Fibroblast of lung (primary cell): ENCODE results near the gene ESM1. TPM values are rescaled to one million over a fixed set of nuclear protein-coding genes. Genes with fewer than 3 reads are reported as not detected.

Source experiments
- DNase-seq, 2 donors: peaks; one replicate each; pipeline versions ENCODE4 v3.0.0 to v3.0.0-alpha.2; 2010; ENCODE audit warnings: low read depth in 2 of 2
- H2AFZ ChIP-seq: 2 replicates; pipeline ENCODE4 v1.5.1; 2012; ENCODE audit warnings: low read length, control low read depth, inconsistent platforms
- H3K27ac ChIP-seq: 2 replicates; pipeline ENCODE4 v1.5.1; 2011; ENCODE audit warnings: low read length, control low read depth; ENCODE audit not compliant: insufficient read depth
- H3K27me3 ChIP-seq: 2 replicates; pipeline ENCODE4 v1.5.1; 2011; ENCODE audit warnings: mild to moderate bottlenecking, low read length; ENCODE audit not compliant: control insufficient read depth, insufficient read depth
- H3K36me3 ChIP-seq: 2 replicates; pipeline ENCODE4 v1.5.1; 2011; ENCODE audit warnings: low read length; ENCODE audit not compliant: control insufficient read depth, insufficient read depth
- H3K4me1 ChIP-seq: 2 replicates; pipeline ENCODE4 v1.5.1; 2011; ENCODE audit warnings: low read length; ENCODE audit not compliant: control insufficient read depth, insufficient read depth; ENCODE audit errors: extremely low read depth
- H3K4me2 ChIP-seq: 2 replicates; pipeline ENCODE4 v1.5.1; 2011; ENCODE audit warnings: low read length, control low read depth; ENCODE audit not compliant: insufficient read depth; ENCODE audit errors: extremely low read depth
- H3K4me3 ChIP-seq, 4 experiments: fragments of 200-600 bp in 1 of 4; sonication (generic) in 1 of 4; replicated peaks in 1 of 4; 2 replicates each; pipeline ENCODE4 v1.5.1; 2011 to 2016; ENCODE audit warnings: low read length in 4 of 4, low read depth in 3 of 4, mild to moderate bottlenecking in 3 of 4, control low read depth in 2 of 4, inconsistent platforms in 1 of 4, mixed read lengths in 1 of 4; ENCODE audit not compliant: insufficient read depth in 1 of 4; ENCODE audit errors: control extremely low read depth in 1 of 4
- H3K79me2 ChIP-seq: 2 replicates; pipeline ENCODE4 v1.5.1; 2012; ENCODE audit warnings: mild to moderate bottlenecking, low read length, inconsistent platforms; ENCODE audit not compliant: control insufficient read depth, insufficient read depth
- H3K9ac ChIP-seq: 2 replicates; pipeline ENCODE4 v1.5.1; 2011; ENCODE audit warnings: mild to moderate bottlenecking, low read length, control low read depth; ENCODE audit not compliant: insufficient read depth
- H3K9me3 ChIP-seq: 2 replicates; pipeline ENCODE4 v1.5.1; 2012; ENCODE audit warnings: low read depth, low read length; ENCODE audit not compliant: control insufficient read depth, insufficient read depth
- H4K20me1 ChIP-seq: 2 replicates; pipeline ENCODE4 v1.5.1; 2011; ENCODE audit warnings: low read length; ENCODE audit not compliant: control insufficient read depth, insufficient read depth; ENCODE audit errors: extremely low read depth
- EZH2 ChIP-seq: IDR thresholded peaks from 2 replicates; pipeline ENCODE4 v1.5.1; 2012; ENCODE audit warnings: low read length, control low read depth, mild to moderate bottlenecking; ENCODE audit errors: missing control alignments
- polyA plus RNA-seq, 2 donors: library from polyadenylated mRNA; depleted of rRNA in 1 of 2; stranded (reverse) in 1 of 2; unstranded in 1 of 2; fragments of >200 nt; gene quantifications; 2 replicates each; pipeline ENCODE4 v1.2.1, GENCODE V29; 2011 to 2012; ENCODE audit warnings: missing spikeins in 1 of 2
- total RNA-seq: library from RNA; depleted of rRNA; stranded (reverse); fragments of >200 nt; gene quantifications from 2 replicates; pipeline ENCODE4 v1.2.1, GENCODE V29; 2014
- TF ChIP-seq, protein P1 (sequence below), 2 donors: IDR thresholded peaks in 1 of 2; conservative IDR thresholded peaks in 1 of 2; 1 replicate in 1 of 2; 2 replicates in 1 of 2; pipeline ENCODE4 v1.5.1; 2011 to 2012; ENCODE audit warnings: low read length in 2 of 2, control low read depth in 1 of 2, inconsistent platforms in 1 of 2, low read depth in 1 of 2, mild to moderate bottlenecking in 1 of 2

The ESM1 gene
- total and polyA plus RNA-seq, 2 donors (not counting 1 experiment from before 2014, with no cell fraction given): 0.50 to 1.5 TPM

DNA sequence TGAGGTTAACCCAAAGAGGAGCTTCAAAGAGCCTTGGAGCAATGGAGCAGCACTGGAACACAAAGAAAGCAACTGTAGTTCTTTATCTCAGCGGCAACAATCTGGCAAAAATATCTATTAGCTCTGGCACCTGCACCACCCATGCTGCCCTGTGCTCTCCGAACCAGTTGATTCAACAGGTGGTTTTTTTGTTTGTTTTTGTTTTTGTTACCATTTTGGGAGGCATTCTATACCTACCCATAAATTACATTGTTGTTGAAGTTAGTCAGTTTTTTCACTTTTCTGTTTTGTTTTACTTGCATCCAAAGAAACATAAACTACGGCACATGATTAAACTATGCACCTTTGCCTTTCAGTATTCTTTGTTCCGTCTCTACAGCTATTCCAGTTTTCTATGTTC is 16.2 kb downstream of the ESM1 start:
- TF ChIP-seq, protein P1, sequence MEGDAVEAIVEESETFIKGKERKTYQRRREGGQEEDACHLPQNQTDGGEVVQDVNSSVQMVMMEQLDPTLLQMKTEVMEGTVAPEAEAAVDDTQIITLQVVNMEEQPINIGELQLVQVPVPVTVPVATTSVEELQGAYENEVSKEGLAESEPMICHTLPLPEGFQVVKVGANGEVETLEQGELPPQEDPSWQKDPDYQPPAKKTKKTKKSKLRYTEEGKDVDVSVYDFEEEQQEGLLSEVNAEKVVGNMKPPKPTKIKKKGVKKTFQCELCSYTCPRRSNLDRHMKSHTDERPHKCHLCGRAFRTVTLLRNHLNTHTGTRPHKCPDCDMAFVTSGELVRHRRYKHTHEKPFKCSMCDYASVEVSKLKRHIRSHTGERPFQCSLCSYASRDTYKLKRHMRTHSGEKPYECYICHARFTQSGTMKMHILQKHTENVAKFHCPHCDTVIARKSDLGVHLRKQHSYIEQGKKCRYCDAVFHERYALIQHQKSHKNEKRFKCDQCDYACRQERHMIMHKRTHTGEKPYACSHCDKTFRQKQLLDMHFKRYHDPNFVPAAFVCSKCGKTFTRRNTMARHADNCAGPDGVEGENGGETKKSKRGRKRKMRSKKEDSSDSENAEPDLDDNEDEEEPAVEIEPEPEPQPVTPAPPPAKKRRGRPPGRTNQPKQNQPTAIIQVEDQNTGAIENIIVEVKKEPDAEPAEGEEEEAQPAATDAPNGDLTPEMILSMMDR (conservative IDR thresholded peaks at IDR 0.05 in 1 of 2, IDR thresholded peaks at IDR 0.05 in 1 of 2; ENCODE audit: low read depth in 1 of 2, low read length in 2 of 2): no peak
- no peak for TF ChIP-seq EZH2
- H4K20me1 ChIP-seq: no peaks in the 10 kb centered on the region
- H3K79me2 ChIP-seq: no peaks in the 10 kb centered on the region
- no peak overlapping the region for H2AFZ ChIP-seq
- DNase-seq: no peak
- no peak overlapping the region for H3K4me2 ChIP-seq
- no peak overlapping the region for H3K27ac ChIP-seq
- H3K4me3 ChIP-seq: no peak overlapping the region
- H3K9ac ChIP-seq: no peak overlapping the region
- H3K4me1 ChIP-seq: no peaks in the 10 kb centered on the region
- H3K36me3 ChIP-seq: no peaks in the 10 kb centered on the region
- no peaks in the 10 kb centered on the region for H3K27me3 ChIP-seq
- H3K9me3 ChIP-seq: no peaks in the 10 kb centered on the region

DNA sequence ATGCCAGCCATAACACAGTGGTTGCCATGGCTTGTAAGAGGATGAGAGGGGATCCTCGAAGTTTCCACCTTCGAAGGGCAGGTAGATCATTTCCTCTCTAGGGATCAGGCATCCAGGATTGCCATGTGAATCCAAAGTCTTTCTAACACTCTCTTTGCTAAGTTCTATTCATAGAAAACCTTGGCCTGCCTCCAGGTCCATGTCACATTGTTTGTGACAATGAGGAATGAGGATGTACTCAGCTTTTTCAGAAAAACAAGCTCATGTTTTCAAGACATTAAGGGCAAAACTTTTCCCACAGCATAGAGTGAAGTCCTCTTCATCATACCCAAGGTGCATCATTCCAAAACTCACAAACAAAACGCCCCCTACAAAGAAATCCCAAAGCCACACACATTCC is 19.6 kb downstream of the ESM1 start:
- no peak overlapping the region for H3K4me2 ChIP-seq
- no peaks in the 10 kb centered on the region for H4K20me1 ChIP-seq
- H3K27ac ChIP-seq: no peak overlapping the region
- DNase-seq: no peak
- no peaks in the 10 kb centered on the region for H3K9me3 ChIP-seq
- no peak overlapping the region for H3K9ac ChIP-seq
- no peaks in the 10 kb centered on the region for H3K27me3 ChIP-seq
- no peak overlapping the region for H3K4me3 ChIP-seq
- no peaks in the 10 kb centered on the region for H3K36me3 ChIP-seq
- H2AFZ ChIP-seq: no peak overlapping the region
- H3K79me2 ChIP-seq: no peaks in the 10 kb centered on the region
- H3K4me1 ChIP-seq: no peaks in the 10 kb centered on the region
- TF ChIP-seq, protein P1 (conservative IDR thresholded peaks at IDR 0.05 in 1 of 2, IDR thresholded peaks at IDR 0.05 in 1 of 2; ENCODE audit: low read depth in 1 of 2, low read length in 2 of 2): no peak
- no peak for TF ChIP-seq EZH2

DNA sequence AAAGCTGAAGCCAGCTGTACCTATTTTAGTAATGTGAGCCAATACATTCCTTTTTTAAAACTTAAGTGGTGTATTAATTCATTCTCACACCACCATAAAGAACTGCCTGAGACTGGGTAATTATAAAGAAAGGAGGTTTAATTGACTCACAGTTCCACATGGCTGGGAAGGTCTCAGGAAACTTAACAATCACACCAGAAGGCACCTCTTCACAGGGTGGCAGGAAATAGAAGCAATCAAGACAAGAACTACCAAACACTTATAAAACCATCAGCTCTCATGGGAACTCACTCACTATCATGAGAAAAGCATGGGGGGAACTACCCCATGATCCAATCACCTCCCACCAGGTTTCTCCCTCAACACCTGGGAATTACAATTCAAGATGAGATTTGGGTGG is 21.0 kb downstream of the ESM1 start:
- Histone ChIP-seq H3K9ac (no peak overlapping the region), H3K36me3 (no peaks in the 10 kb centered on the region), H3K27me3 (no peaks in the 10 kb centered on the region), H3K4me2 (no peak overlapping the region), H3K4me3 (no peak overlapping the region), H3K79me2 (no peaks in the 10 kb centered on the region), H3K9me3 (no peaks in the 10 kb centered on the region), H4K20me1 (no peaks in the 10 kb centered on the region), H3K4me1 (no peaks in the 10 kb centered on the region), H3K27ac (no peak overlapping the region), H2AFZ (no peak overlapping the region)
- no peak for DNase-seq
- TF ChIP-seq, protein P1 (conservative IDR thresholded peaks at IDR 0.05 in 1 of 2, IDR thresholded peaks at IDR 0.05 in 1 of 2; ENCODE audit: low read depth in 1 of 2, low read length in 2 of 2): no peak
- no peak for TF ChIP-seq EZH2
